CD4-positive, alpha-beta T cell (primary cell): ENCODE data around the gene CAMTA1. TPM values are rescaled to one million over a fixed set of nuclear protein-coding genes. Genes with fewer than 3 reads are reported as not detected.

ENCODE experiments used
- ATAC-seq: fragments of 200-7000 bp; cut with Tn5 transposase; one replicate; pipeline ENCODE4 v1.10.0; 2022; ENCODE audit warnings: mild to moderate bottlenecking; ENCODE audit not compliant: poor library complexity
- CTCF ChIA-PET: fragments of 350-600 bp; sonication (Branson Sonifier 250); formaldehyde crosslinking; loops from one replicate; lab custom pipeline; 2021; ENCODE audit warnings: antibody characterized with exemption, inconsistent platforms; lab: Charles Lee
- POLR2A ChIA-PET: fragments of 350-600 bp; sonication (Branson Sonifier 250); formaldehyde crosslinking; loops from one replicate; lab custom pipeline; 2021; ENCODE audit warnings: antibody characterized with exemption, inconsistent platforms; lab: Charles Lee
- DNase-seq, 14 experiments: peaks; one replicate each; pipeline ENCODE4 v3.0.0-alpha.2; 2013 to 2020; ENCODE audit warnings: mixed read lengths in 2 of 14
- H3K27ac ChIP-seq, 2 donors: one replicate each; pipeline versions ENCODE4 v1.5.1 to v1.7.0; 2013; ENCODE audit warnings: low read length in 2 of 2, low read depth in 1 of 2, mild to moderate bottlenecking in 1 of 2
- H3K27me3 ChIP-seq, 2 experiments: 1 replicate in 1 of 2; 2 replicates in 1 of 2; pipeline versions ENCODE4 v1.6.1 to v1.7.0; 2013; ENCODE audit warnings: low read length in 2 of 2, control low read depth in 1 of 2, mild to moderate bottlenecking in 1 of 2, moderate library complexity in 1 of 2; ENCODE audit not compliant: insufficient read depth in 2 of 2, control insufficient read depth in 1 of 2
- H3K36me3 ChIP-seq: one replicate; pipeline ENCODE4 v1.6.1; 2013; ENCODE audit warnings: low read length, control low read depth; ENCODE audit not compliant: insufficient read depth
- H3K4me1 ChIP-seq: one replicate; pipeline ENCODE4 v1.6.1; 2013; ENCODE audit warnings: low read length, control low read depth; ENCODE audit not compliant: insufficient read depth
- H3K4me3 ChIP-seq: one replicate; pipeline ENCODE4 v1.5.1; 2013; ENCODE audit warnings: mild to moderate bottlenecking, low read length, moderate library complexity
- H3K9me3 ChIP-seq, 2 experiments: 1 replicate in 1 of 2; 2 replicates in 1 of 2; pipeline versions ENCODE4 v1.6.1 to v1.7.0; 2013; ENCODE audit warnings: low read length in 2 of 2, mild to moderate bottlenecking in 2 of 2, control low read depth in 1 of 2, moderate library complexity in 1 of 2; ENCODE audit not compliant: control insufficient read depth in 1 of 2, insufficient read depth in 1 of 2
- H3K27ac Mint-ChIP-seq: one replicate; pipeline ENCODE4 v1.8.0; 2020; ENCODE audit warnings: mixed read lengths
- H3K27me3 Mint-ChIP-seq: one replicate; pipeline ENCODE4 v1.8.0; 2021; ENCODE audit warnings: mixed read lengths
- H3K36me3 Mint-ChIP-seq: one replicate; pipeline ENCODE4 v1.8.0; 2021; ENCODE audit warnings: low read depth, mixed read lengths
- H3K4me1 Mint-ChIP-seq: one replicate; pipeline ENCODE4 v1.8.0; 2021; ENCODE audit warnings: low read depth, mixed read lengths
- H3K4me3 Mint-ChIP-seq: one replicate; pipeline ENCODE4 v1.8.0; 2020; ENCODE audit warnings: mild to moderate bottlenecking, mixed read lengths
- H3K9me3 Mint-ChIP-seq: one replicate; pipeline ENCODE4 v1.8.0; 2020; ENCODE audit warnings: mixed read lengths
- intact Hi-C, 2 experiments: fragments of 100-400 bp; cut with DNase I in 1 of 2; cut with micrococcal nuclease in 1 of 2; formaldehyde crosslinking; loops; one replicate each; pipeline versions ENCODE4 v1.15.1 to v1.9.0; 2023 to 2025; cut with DNase I, micrococcal nuclease
- total RNA-seq, 174 experiments: library from RNA in 2 of 174; stranded (reverse) in 2 of 174; gene quantifications; one replicate each; pipeline ENCODE4 v1.2.3 and lab custom pipeline; 2021 to 2026
- TF ChIP-seq, protein P1 (sequence below): fragments of 200-600 bp; IDR thresholded peaks from one replicate; pipeline ENCODE4 v1.8.0; 2022; ENCODE audit warnings: antibody characterized with exemption, mild to moderate bottlenecking

The CAMTA1 gene
- total RNA-seq, 2 experiments from 2014 or later, result 38.6 to 39.3 TPM

DNA sequence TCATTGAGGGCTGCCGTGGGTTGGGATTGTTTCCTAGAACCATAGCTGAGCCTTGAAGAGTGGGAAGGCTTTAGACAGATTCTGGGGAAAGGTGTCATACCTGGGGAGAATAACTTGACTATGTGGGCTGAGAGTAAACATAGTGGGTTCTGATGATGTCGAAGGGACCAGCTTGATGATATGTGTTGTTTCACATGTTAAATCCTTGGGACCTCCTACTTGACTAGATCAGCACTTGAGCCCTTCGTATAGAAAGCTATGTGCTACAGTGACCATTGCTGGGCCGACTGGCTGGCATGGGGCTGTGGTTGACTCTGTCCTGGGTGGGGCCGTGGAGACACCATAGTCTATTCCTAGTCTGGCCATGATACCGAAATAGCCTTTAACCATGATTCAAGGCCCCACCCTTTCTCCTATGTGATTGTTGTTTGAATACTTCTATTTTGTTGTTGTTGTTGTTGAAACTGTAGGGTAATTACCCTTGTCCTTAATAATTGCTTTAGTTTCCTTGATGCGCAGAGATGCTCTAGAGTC lies 423.5 kb downstream of the CAMTA1 start:
- intact Hi-C loops, result no loop called here
- Histone ChIP-seq H3K4me1 (no peaks in the 10 kb centered on the region), H3K36me3 (no peaks in the 10 kb centered on the region), H3K9me3 (peaks cover 0 to 3% of the 10 kb centered on the region in 2 experiments), H3K4me3 (no peak overlapping the region), H3K27me3 (peaks cover 21 to 38% of the 10 kb centered on the region in 2 experiments), H3K27ac (no peak overlapping the region)
- Mint-ChIP-seq H3K27ac (no peak overlapping the region), H3K27me3 (peaks cover 60% of the 10 kb centered on the region), H3K4me3 (no peak overlapping the region), H3K9me3 (no peaks in the 10 kb centered on the region), H3K4me1 (no peaks in the 10 kb centered on the region), H3K36me3 (no peaks in the 10 kb centered on the region)
- CTCF ChIA-PET, result no interaction called here
- POLR2A ChIA-PET, result no interaction called here
- TF ChIP-seq, protein P1, sequence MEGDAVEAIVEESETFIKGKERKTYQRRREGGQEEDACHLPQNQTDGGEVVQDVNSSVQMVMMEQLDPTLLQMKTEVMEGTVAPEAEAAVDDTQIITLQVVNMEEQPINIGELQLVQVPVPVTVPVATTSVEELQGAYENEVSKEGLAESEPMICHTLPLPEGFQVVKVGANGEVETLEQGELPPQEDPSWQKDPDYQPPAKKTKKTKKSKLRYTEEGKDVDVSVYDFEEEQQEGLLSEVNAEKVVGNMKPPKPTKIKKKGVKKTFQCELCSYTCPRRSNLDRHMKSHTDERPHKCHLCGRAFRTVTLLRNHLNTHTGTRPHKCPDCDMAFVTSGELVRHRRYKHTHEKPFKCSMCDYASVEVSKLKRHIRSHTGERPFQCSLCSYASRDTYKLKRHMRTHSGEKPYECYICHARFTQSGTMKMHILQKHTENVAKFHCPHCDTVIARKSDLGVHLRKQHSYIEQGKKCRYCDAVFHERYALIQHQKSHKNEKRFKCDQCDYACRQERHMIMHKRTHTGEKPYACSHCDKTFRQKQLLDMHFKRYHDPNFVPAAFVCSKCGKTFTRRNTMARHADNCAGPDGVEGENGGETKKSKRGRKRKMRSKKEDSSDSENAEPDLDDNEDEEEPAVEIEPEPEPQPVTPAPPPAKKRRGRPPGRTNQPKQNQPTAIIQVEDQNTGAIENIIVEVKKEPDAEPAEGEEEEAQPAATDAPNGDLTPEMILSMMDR, result no peak
- ATAC-seq, result no peak
- DNase-seq, result no peak

DNA sequence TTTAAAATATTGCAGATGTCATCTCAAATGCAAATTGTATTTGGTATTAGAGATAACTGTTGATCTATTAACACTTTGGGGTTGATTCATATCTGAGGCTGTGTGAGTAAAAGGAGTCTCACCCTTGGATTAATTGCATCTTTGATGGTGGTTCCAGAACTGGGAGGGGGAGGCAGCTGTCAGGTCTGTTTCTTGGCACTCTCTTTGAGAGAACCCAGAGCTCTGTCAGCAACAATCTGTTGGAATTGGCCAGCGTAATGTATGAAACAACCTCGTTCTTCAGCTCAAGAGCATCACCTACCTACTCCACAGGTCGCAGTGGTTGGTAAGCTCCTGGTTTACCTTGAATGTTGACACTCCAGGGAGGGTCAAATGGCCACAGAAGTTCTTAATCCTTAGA lies 424.1 kb downstream of the CAMTA1 start:
- Mint-ChIP-seq H3K9me3 (no peaks in the 10 kb centered on the region), H3K36me3 (no peaks in the 10 kb centered on the region), H3K4me3 (no peak overlapping the region), H3K27ac (no peak overlapping the region), H3K27me3 (peaks cover 60% of the 10 kb centered on the region), H3K4me1 (no peaks in the 10 kb centered on the region)
- POLR2A ChIA-PET, result no interaction called here
- DNase-seq (no peak), ATAC-seq (no peak)
- H3K27ac ChIP-seq, result no peak overlapping the region
- peaks cover 21 to 38% of the 10 kb centered on the region in 2 experiments for H3K27me3 ChIP-seq
- CTCF ChIA-PET, result no interaction called here
- no peaks in the 10 kb centered on the region for H3K36me3 ChIP-seq
- intact Hi-C loops, result no loop called here
- no peak overlapping the region for H3K4me3 ChIP-seq
- TF ChIP-seq, protein P1, result no peak
- H3K9me3 ChIP-seq, result peaks cover 0 to 3% of the 10 kb centered on the region in 2 experiments
- H3K4me1 ChIP-seq, result no peaks in the 10 kb centered on the region

DNA sequence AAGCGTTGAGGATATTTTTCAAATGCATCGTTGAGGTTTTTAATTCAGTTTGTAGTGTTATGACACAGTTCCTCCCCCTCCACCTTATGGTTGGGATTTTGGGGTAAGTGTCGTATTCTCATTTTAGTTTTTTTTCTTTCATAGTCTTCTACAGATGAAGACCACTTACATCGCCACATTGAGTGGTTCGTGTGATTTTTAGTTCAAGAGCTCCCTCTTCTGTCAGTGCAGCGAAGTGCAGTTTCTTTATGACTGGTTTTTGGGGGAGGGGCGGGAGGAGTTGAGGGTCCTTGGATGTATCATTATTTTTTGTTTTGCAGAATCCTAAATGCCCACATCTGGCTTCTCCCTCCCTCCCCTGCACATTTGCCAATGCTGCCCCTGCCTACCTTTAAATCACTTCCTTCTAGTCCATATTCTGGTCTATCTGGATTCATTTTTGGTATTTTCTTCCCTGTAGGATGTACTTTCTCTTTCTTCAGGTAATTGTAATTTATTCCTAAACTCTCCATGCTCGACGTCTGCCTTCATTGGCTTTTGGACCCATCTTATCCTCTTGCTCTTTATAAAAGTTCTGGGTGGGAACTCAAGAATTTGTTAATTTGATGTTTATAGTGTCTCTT lies 433.1 kb downstream of the CAMTA1 start:
- Histone ChIP-seq H3K4me3 (no peak overlapping the region), H3K9me3 (peaks cover 0 to 13% of the 10 kb centered on the region in 2 experiments), H3K4me1 (no peaks in the 10 kb centered on the region), H3K36me3 (no peaks in the 10 kb centered on the region), H3K27me3 (peaks cover 0 to 4% of the 10 kb centered on the region in 2 experiments), H3K27ac (no peak overlapping the region)
- ChIA-PET POLR2A (no interaction called here), CTCF (interaction anchor here (1.0 kb wide), 1 partner anchor 499 kb away, joined by 3 read pairs; no protein-coding TSS in a partner anchor)
- H3K9me3 Mint-ChIP-seq, result no peaks in the 10 kb centered on the region
- TF ChIP-seq, protein P1, result peak; percentile 50
- no peaks in the 10 kb centered on the region for H3K36me3 Mint-ChIP-seq
- intact Hi-C loops, result no loop called here
- H3K27me3 Mint-ChIP-seq, result peaks cover 55% of the 10 kb centered on the region
- ATAC-seq (no peak), DNase-seq (peak in 5 of 14 experiments; percentile 4 to 42 (median 24))
- no peak overlapping the region for H3K27ac Mint-ChIP-seq
- no peak overlapping the region for H3K4me3 Mint-ChIP-seq
- H3K4me1 Mint-ChIP-seq, result no peaks in the 10 kb centered on the region
